Effector CD8-positive, alpha-beta T cell (primary cell): ENCODE results near the gene CCDC89.
A peak's percentile ranks its signal among the peaks of the same experiment; 100 is the strongest.
"Not testable (repeated sequence)": the region's sequence is repeated elsewhere in the genome, so short reads cannot be mapped to it uniquely, and the experiment has no call there.

Source experiments
- DNase-seq: peaks from one replicate; lab custom pipeline; 2025; lab: John Stamatoyannopoulos, UW

CCDC89 gene

DNA sequence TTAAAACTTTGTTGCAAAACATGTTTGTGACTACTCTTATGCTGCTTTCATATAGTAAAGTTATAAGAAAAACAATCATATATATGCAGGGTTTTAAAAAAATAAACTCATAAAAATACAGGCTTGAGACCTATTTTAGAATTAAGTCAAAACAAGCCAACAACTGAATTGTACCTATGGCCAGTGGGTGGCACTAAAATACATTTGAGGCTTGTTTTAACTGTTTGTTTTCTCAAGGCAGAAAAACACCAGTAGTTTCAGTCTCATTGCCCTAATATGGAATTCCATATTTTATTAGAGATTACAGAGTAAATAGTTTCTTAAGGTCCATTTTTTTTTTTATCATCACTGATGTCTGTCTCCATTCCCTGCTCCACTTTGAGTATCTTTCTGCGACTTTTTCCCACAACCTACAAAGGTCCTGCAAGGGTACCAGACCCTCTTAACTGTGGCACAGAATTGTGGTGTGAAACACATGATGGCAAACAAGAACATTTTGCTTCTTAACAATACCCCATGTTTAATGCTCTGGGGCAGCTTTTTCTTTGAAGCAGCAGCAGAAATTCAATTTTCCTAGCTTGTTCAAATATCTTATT is 8.5 kb upstream of the CCDC89 start:
- DNase-seq: no peak

DNA sequence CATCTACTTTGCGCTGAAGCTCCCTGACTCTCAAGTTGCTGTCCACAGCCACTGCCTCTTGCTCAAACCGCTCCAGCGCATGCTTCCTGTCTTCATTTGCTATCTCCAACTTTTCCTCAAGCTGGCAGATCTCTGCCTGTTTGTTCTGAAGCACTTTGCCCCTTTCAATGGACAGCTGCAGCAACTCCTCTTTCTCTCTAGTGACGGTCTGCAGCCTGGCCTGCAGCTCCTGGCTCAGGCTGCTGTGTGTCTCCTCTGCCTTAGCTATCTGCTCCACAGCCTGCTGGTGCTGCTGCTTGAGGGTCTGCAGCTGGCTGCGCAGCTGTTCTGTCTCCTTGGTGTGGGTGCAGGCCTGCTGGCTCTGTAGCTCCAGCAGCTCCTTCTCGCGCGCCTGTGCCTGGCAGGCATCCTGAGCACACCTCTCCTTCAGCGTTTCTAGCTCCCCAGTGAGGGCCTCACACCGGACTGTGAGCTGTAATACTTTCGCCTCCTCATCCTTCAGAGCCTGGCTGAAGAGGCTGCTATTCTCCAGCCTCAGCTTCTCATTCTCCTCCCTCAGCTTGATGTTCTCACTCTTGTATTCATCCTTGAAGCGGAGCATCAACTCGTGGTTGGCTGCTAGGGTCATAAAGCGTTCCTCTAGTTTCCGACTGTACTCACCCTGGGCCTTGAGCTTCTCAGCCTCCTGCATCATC is 723 bp downstream of the CCDC89 start:
- no peak for DNase-seq

DNA sequence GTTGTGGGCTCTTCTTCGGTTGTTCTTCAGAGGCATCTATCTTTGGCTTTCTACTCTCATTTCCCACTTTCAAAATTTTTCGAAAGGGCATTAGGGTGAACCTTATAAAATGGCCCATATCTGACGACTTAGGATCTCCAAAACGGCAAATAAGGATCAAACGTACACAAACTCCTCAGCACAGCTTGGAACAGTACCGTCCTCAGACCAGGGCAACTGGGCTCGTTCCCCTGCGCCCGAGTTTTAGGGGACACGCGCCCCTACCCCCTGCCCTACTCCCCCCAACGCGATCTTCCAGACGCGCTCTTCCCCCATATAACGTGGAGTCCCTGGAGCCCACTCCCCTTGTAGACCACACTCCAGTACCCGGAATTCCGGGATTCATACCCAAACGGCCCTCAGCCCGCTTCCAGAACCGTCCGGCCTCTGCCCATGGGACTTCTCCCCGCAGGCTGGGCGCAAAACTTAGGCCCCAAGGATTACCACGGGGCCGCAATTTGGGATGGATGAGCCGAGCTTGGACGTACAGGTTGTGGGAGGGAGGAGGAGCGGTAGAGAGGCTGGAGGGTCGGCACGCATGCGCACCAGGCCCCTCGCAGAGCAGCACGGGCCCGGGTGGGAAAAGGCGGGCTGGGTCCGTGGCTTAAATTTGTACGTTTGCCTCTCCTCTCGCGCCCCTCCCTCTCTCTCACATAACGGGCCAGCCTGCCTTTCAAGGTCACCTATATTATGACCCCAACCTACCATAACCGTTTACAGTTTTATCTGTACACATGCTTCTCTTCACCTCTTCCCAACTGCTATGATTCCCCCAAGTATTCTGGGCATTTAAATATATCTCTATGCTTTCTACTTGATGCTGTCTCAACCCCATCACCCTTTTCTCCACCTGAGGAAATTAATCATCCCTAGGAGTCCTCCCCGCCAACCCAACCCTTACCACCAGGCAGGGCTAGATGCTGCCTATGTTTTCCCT is 3.4 kb downstream of the CCDC89 start:
- DNase-seq: peak; percentile 52

DNA sequence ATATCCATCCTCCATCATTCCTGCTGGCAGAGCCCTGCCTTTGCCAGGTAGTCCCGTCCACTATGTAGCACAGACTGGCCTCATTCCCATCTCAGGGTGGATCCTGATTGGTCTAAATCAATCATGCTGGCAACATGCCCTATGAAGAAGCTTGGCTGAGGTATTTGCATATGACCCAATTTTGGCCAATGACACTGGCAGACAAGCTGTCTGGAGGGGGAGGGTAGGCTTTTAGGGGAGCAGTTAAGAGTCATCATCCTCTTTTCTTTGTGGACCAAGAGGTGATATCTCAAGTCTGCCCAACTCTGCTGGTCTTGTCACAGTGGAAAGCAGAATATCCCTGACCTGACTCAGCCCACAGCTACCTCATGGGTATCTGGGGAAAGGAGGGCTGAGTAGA is 5.1 kb downstream of the CCDC89 start:
- no peak for DNase-seq

DNA sequence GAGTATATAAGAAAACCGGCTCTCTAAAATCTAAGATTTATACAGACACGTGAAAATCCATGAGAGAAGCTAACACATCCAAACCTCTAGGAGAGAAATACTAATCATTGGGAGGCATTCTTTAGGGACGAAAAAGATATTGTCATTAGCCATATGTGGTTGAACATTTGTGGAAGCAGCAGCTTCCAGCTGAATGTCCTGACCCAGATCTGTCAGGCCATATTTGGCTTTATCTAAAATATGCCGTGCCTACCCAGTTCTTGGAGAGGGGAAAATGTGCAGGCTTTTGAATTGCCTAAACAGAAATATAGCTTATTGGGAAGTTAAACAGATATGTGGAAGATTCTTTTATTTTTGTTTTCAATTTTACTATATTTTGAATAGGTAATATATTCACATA is 6.4 kb downstream of the CCDC89 start:
- no peak for DNase-seq

DNA sequence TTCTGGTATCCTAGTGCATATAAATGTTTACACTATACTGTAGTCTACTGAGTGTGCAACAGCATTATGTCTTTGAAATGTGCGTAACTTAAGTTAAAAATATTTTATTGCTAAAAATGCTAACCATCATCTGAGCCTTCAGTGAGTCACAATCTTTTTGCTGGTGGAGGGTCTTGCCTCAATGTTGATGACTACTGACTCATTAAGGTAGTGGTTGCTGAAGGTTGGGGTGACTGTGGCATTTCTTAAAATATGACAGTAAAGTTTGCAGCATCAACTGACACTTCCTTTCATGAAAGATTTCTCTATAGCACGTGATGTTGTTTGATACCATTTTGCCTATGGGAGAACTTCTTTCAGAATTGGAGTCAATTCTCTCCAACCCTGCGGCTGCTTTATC is 12.6 kb downstream of the CCDC89 start:
- no peak for DNase-seq

DNA sequence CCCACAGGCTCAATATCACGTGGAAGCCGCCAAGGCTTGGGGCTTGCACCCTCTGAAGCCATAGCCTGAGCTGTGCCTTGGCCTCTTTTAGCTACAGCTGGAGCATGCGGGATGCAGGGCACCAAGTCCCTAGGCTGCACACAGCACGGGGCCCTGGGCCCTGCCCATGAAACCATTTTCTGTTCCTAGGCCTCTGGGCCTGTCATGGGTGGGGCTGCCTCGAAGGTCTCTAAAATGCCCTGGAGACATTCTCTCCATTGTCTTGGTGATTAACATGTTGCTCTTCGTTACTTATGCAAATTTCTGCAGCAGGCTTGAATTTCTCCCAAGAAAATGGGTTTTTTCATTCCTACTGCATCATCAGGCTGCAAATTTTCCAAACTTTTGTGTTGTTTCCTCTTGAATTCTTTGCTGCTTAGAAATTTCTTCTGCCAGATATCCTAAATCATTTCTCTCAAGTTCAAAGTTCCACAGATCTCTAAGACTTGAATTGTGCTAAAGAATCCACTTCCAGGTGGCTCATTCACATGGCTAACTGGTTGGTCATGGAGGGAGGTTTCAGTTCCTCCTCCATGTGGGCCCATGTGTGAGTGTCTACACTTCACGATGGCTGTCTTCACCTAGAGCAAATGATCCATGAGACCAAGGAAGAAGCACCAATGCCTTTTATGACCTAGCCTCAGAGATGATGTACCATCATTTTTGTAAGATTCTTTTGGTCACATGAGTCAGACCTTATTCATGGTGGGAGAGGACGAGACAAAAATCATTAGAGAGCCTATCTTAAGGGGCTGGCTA is 13.7 kb downstream of the CCDC89 start:
- DNase-seq: no peak

DNA sequence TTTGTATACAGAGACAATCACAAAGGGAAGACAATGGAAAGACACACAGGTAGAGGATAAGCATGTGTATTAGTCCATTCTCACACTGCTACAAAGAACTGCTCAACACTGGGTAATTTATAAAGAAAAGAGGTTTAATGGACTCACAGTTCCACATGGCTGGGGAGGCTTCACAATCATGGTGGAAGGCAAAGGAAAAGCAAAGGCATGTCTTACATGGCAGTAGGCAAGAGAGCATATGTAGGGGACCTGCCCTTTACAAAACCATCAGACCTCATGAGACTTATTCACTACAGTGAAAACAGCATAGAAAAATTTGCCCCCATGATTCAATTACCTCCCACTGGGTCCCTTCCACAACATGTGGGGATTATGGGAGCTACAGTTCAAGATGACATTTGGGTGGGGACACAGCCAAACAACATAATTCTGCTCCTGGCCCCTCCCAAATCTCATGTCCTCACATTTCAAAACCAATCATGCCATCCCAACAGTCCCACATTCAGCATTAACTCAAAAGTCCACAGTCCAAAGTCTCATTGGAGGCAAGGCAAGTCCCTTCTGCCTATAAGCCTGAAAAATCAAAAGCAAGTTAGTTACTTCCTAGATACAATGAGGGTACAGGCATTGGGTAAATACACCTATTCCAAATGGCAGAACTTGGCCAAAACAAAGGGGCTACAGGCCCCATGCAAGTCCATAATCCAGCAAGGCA is 14.9 kb downstream of the CCDC89 start:
- DNase-seq: not testable (repeated sequence)

DNA sequence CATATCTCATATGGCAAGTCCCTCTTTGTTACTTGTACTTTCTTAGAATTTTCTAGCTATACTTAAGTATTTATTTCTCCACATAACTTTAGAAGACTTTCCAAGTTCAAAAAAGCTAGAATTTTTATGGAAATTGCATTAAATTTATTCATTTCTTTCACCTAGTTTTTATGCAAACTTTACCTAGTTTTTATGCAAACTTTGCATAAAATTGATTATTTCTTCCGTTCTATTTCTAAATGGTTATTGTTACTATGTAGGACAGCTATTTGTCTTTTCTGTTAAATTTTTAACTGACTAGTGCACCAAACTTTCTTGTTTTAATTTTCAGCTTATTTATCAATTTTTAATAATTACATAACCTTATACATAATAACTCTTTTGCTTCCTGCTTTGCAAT is 17.8 kb downstream of the CCDC89 start:
- no peak for DNase-seq

DNA sequence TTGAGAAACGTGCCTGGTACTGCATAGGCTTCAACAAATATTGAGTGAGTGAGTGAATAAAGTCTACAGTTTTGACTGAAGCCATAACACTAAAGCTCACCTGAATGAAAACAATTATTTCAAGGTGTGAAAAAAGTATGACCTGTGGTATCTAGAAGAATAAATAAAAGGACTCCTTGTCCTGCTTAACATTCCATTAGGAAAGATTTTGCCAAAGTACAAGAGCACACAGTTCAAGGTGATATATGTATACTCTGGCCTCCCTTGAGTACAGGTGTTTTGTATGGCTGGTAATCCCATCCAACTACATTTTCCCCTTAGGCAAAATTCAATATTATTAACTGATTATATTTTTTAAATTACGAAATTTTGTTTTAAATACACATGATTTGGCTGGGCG is 19.3 kb downstream of the CCDC89 start:
- DNase-seq: no peak

DNA sequence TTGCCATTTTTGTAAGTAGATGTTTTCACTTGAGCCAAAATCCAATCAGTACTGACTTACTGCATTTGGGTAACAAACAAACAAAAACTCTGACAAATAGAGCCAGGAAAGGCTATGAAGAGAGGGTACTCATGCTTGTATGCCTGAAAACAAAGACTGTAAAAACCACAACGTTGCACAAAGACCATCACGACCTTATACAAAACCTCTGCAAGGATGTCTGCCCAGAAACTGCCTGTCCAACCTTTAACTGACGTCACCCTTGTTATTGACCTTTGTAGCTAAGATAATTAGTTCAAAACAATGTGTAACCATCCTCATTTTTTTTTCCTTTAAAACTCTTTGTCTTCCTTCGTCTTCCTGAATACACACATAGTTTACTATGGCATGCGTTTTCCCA is 20.3 kb downstream of the CCDC89 start:
- no peak for DNase-seq

DNA sequence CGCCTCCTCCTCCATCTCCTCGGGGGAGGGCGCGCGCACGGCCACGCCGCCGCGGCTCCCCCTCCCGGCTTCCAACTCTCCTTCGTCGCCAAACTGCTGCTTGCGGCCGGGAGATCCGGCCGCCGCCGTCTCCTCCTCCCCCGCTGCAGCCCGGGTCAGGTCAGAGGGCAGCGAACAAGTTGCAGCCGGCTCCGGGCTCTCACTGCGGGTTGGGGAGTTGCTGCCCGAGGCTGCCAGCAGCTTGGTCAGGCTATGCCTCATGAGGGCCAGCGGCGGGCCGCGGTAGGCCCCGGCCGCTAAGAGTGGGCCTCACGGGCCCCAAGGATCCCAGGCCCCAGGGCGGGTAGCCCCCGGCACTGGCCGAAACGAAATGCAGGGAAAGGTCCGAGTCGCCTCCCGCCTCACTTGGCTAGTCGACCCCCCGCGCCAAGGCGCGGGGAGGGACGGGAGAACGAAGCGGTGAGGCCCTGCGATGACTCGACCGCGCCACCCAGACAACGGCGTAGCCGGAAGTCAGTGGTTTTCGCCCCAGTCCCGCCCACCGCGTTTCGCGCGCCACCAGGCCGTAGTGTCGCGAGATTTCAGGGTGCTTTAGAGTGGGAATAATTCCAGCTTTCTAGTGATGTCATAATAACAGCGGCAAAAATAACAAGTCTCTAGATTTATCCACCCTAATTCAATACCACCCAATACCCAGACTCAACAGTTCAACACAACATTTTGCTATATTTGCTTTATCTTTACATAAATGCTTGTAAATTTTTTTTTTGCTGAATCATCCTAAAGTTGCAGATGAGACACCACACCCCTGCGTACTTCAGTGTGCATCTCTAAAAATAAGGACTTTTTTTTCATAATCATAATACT is 21.1 kb downstream of the CCDC89 start, which contains the start of gene CREBZF:
Gene CREBZF (minus strand): TSS at position 515 of the 867 bp plus-strand sequence. CDS start 254 bp downstream, at position 261.
- DNase-seq: peak; percentile 85

DNA sequence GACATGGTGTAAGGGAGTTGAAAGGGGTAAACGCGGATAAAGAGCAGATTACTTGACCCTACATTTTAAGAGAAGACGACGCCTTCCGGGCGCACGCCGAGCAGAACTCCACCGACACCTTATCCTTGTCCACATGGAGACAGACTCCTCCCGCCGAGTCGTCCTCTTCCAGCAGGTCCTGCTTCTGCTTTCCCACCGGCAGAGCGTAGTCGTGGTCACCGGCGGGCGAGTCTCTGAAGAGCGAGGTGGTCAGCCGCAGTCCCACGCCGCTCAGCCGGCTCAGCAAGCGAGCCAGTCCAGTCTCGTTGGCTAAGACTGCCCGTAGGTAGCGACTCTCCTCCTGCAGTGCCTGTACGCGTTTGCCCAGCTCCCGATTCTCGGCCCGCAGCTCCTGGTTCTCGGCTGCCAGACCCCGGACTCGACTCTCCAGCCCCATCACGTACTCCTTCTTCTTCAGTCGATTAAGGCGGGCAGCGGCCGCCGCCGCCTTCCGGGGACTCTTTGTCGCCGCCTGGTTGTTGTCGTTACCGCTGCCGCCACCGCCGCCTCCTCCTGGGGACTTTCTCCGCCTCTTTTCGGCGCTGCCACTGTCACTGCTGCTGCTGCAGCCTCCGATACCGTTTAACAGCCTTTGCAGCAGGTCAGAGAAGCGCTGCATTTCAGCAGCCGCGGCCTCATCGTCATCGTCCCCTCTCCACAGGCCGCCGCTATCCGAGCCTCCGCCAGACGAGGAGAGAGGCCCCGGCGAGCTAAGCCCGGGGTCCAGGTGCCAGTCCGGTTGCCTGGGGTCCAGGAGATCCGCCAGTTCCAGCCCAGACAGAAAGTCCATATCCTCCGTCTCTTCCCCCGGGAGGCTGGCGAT is 22.0 kb downstream of the CCDC89 start:
- DNase-seq: peak; percentile 77

DNA sequence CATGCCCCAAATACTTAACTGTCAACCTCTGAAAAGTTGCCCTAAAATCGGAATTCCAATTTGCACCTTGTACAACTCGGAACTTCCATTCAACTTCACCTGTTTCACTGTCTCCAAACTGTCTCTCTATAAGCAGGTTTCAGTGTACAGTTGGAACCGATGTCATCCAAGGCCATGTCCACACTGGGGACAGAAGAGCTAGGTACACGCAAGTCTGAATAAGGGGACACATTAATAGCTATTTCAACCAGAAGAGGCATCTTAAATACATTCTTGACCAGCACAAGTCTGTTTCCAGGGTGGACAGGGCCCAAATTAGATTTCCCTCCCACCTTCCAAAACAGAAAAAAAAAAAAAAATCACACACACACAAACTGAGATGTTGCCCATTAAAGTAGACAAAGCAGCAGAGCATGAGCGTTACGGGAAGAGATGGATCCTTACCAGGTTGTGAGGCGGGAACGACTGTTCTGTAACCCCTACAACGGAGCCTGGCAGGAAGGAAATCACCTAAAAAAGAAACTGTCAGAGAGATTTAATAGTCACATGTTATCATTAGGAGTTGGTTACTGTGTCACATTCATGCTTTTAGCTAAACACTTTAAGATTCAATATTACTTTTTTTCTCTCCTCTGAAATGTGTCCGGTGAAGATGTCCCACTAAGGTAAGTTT is 22.8 kb downstream of the CCDC89 start:
- no peak for DNase-seq

DNA sequence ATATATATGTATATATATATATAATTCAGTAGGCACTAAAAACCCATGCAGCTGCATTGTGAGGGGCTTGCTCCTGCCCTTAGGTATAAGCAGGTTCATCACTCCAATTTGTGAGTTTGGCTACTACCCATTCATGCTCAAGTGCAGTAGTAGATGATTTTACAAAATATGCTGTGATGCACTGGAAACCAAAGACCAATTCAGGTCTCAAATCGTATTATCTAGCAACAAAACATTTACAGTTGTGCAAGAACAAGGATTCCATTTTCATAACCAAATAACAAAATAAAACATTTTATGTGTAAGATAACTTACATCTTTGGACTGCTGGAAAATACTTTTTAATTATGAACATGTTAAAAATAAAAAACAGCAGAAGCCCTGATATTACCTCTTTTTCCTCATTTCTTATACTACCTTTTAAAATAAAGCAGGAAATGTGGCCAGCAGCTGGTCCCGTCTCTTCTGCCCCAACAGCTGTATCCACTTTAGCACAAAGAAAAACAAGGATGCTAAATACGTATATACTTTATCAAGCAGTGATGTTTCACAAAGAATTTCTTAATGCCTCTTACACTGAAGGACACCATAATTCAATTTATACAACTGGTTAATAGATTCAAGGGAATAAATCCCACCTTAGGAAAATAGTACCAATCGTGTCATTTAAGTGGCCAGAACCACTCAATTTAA is 23.9 kb downstream of the CCDC89 start:
- no peak for DNase-seq

DNA sequence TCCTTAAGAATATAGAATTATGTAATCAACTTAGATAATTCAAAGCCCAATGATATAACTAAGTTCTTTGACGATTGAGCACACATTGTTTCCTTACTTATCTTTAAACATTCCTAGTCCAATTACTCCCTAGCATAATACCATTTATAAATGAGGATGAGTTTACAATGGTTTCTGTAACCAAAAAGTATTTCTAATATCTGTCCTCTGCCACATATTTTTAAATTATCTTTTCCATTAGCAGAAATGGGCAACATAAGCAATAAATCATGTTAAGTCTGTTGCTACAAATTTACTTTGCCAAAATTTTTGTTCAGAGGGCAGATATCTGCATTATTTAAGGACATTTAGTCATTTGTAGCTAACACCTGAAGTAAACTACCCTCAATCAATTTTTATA is 27.8 kb downstream of the CCDC89 start:
- DNase-seq: no peak

DNA sequence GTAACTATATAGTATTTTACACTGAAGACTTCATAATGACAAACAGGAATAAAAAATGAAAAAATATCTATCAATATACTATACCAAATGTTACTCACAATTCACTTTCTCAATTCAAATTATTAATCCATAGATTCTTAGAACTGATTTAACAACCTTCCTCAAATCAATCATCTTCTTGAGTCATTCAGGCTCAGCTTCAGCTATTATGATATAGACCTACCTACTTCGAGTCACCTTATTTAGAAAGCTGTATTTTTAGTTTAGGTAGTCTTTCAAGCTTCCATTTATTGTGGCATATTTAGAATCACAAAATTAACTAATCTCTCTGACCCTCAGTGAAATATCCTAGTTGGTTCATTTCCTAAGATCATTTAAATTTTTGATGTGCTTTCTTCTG is 29.2 kb downstream of the CCDC89 start:
- DNase-seq: no peak

DNA sequence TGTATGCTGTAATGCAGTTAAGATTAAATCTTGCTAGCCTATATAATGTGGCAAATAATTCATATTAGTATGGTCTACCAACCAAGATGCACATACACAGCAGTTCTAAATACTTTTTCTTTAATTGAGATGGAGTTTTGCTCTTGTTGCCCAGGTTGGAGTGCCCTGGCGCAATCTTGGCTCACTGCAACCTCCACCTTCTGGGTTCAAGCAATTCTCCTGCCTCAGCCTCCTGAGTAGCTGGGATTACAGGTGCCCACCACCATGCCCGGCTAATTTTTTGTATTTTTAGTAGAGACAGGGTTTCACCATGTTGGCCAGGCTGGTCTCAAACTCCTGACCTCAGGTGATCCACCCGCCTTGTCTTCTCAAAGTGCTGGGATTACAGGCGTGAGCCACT is 31.7 kb downstream of the CCDC89 start:
- not testable (repeated sequence) for DNase-seq
